Measurements from ENCODE around the gene SMIM45.

DNA sequence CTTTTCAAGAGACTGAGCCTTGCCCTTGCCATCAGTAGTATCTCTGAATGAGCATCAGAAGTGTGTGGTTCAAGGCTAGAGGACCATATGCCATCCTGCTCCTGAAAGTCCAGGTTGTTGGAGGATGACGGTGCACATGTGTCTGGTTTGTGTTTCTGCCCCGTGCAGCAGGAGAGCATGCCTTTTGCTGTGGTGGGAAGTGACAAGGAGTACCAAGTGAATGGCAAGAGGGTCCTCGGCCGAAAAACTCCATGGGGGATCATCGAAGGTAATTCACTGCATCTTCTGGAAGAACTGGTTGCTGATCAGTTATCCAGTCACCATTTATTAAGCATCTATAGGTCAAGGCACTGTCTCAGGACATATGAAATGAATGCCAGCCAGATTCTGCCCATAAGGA, 40.5 kb downstream of the SMIM45 start:
- TF ChIP-seq, protein P1, sequence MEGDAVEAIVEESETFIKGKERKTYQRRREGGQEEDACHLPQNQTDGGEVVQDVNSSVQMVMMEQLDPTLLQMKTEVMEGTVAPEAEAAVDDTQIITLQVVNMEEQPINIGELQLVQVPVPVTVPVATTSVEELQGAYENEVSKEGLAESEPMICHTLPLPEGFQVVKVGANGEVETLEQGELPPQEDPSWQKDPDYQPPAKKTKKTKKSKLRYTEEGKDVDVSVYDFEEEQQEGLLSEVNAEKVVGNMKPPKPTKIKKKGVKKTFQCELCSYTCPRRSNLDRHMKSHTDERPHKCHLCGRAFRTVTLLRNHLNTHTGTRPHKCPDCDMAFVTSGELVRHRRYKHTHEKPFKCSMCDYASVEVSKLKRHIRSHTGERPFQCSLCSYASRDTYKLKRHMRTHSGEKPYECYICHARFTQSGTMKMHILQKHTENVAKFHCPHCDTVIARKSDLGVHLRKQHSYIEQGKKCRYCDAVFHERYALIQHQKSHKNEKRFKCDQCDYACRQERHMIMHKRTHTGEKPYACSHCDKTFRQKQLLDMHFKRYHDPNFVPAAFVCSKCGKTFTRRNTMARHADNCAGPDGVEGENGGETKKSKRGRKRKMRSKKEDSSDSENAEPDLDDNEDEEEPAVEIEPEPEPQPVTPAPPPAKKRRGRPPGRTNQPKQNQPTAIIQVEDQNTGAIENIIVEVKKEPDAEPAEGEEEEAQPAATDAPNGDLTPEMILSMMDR (IDR thresholded peaks at IDR 0.05), result no peak
- no peak for TF ChIP-seq ZFX (IDR thresholded peaks at IDR 0.05; ENCODE audit: borderline replicate concordance)

Measured in 22Rv1 (cell line).